ENCODE results near the gene CD37. TPM values are rescaled to one million over a fixed set of nuclear protein-coding genes. Genes with fewer than 3 reads are reported as not detected.

The CD37 gene
- total and polyA plus RNA-seq, 3 donors from 2014 or later, result 12.6 to 23.2 (median 16.2) TPM

GRCh38 chr19:49362929-49363267 is 27.7 kb downstream of the CD37 start:
- no peak for DNase-seq
- H3K27me3 ChIP-seq, result no peaks in the 10 kb centered on the region
- peaks cover 14% of the 10 kb centered on the region for H3K4me1 ChIP-seq
- intact Hi-C loops (cut with DNase I; ENCODE audit: low total_unique reads), result no loop called here
- peak overlapping the region; percentile 69 to 74 for H3K4me3 ChIP-seq
- TF ChIP-seq CTCF (IDR thresholded peaks at IDR 0.05) (no peak), POLR2A (IDR thresholded peaks at IDR 0.05) (no peak)
- peak overlapping the region; percentile 79 to 94 for H3K27ac ChIP-seq
- 0% methylated on average over 14 of the region's 14 CpGs for WGBS, 2 donors
- no peaks in the 10 kb centered on the region for H3K9me3 ChIP-seq
- no peaks in the 10 kb centered on the region for H3K36me3 ChIP-seq (ENCODE audit: low read depth, missing control alignments)

DNA sequence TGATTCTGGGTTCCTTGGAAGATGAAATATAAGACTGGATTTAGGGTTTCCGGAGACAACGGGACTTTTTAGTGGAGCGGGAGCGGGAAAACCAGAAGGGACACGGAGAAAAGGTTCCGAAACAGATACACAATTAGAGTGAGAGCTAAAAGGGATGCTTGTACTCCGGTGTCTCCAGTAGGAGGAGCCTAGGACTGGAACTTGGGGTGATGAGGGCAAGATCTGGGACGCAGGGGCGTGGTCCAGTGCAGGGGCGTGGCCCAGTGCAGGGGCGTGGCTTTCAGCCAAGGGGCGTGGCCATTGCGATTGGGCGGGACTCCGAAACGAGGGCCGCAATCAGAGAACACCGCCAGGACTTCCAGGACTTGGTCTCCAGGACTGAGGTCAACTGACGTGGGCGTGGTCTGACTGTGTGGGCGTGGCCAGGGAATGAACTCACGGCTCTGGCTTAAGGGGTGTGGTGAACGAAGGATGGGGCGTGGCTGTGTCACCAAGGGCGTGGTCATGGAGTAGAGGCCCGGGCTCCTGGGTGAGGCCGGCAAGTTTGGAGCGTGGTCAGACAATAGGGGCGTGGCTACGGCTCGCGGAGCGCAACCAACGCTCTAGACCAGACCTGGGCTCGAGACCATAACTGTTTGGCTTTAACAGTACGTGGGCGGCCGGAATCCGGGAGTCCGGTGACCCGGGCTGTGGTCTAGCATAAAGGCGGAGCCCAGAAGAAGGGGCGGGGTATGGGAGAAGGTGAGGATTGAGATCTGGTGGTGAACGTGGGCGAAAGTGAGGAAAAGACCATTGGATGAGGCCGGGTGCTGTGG is 28.3 kb downstream of the CD37 start, which contains the start of gene DKKL1:
TSS of gene DKKL1 (plus strand) at position 610 of the 815 bp plus-strand sequence. CDS start at position 732, 122 bp downstream.
- no peaks in the 10 kb centered on the region for H3K36me3 ChIP-seq (ENCODE audit: low read depth, missing control alignments)
- DNase-seq, result peak; percentile 96
- 2 to 3% methylated on average over 26 to 46 of the region's 46 CpGs for WGBS, 2 donors
- no peaks in the 10 kb centered on the region for H3K9me3 ChIP-seq
- peak within 1 kb of the TSS; percentile 69 to 74 for H3K4me3 ChIP-seq
- H3K27me3 ChIP-seq, result no peaks in the 10 kb centered on the region
- H3K27ac ChIP-seq, result peak within 1 kb of the TSS; percentile 79 to 94
- intact Hi-C loops (cut with DNase I; ENCODE audit: low total_unique reads), result no loop called here
- TF ChIP-seq CTCF (IDR thresholded peaks at IDR 0.05), result no peak
- TF ChIP-seq POLR2A (IDR thresholded peaks at IDR 0.05), result no peak
- H3K4me1 ChIP-seq, result peaks cover 14% of the 10 kb centered on the region

DNA sequence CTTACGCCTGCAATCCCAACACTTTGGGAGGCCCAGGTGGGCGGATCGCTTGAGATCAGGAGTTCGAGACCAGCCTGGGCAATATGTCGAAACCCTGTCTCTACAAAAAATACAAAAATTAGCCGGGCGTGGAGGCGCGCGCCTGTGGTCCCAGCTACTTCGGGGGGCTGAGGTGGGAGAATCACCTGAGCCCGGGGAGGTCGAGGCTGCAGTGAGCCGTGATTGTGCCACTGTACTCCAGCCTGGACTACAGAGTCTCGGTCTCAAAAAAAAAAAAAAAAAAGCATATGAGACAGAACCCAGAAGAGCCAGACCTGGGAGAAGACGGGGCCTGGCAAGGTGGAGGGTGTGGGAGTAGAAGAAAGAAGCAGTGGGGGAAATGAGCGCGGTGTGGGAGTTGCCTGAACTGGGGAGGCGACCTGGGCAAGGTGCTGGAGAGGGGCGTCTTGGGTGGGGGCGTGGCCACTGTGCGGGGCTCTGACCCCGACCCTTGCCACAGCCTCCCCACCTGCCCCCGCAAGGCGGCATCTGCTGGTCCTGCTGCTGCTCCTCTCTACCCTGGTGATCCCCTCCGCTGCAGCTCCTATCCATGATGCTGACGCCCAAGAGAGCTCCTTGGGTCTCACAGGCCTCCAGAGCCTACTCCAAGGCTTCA is 29.0 kb downstream of the CD37 start:
- H3K4me3 ChIP-seq, result peak overlapping the region; percentile 39 to 74
- intact Hi-C loops (cut with DNase I; ENCODE audit: low total_unique reads), result no loop called here
- no peak for DNase-seq

GRCh38 chr19:49366110-49366509 is 30.9 kb downstream of the CD37 start:
- intact Hi-C loops (cut with DNase I; ENCODE audit: low total_unique reads), result no loop called here
- Histone ChIP-seq H3K36me3 (ENCODE audit: low read depth, missing control alignments) (no peaks in the 10 kb centered on the region), H3K27me3 (no peaks in the 10 kb centered on the region), H3K27ac (no peak overlapping the region), H3K9me3 (no peaks in the 10 kb centered on the region), H3K4me1 (peaks cover 13% of the 10 kb centered on the region), H3K4me3 (no peak overlapping the region)
- TF ChIP-seq CTCF (IDR thresholded peaks at IDR 0.05) (no peak), POLR2A (IDR thresholded peaks at IDR 0.05) (no peak)
- no peak for DNase-seq

More for the DNA sequence above, 29.0 kb downstream of the CD37 start:
- peak overlapping the region in 1 of 2 donors; percentile 94 for H3K27ac ChIP-seq
- peaks cover 14% of the 10 kb centered on the region for H3K4me1 ChIP-seq
- H3K27me3 ChIP-seq, result no peaks in the 10 kb centered on the region
- no peaks in the 10 kb centered on the region for H3K36me3 ChIP-seq (ENCODE audit: low read depth, missing control alignments)
- TF ChIP-seq POLR2A (IDR thresholded peaks at IDR 0.05) (no peak), CTCF (IDR thresholded peaks at IDR 0.05) (no peak)
- 49 to 60% methylated on average over 27 of the region's 27 CpGs for WGBS, 2 donors
- no peaks in the 10 kb centered on the region for H3K9me3 ChIP-seq
